ENCODE measurements around the gene KIAA1671.

The KIAA1671 gene

GRCh38 chr22:25060522-25061071, 108.1 kb downstream of the KIAA1671 start:
- CTCF ChIA-PET, result interaction anchor here (1.0 kb wide), 1 partner anchor 12 kb away, joined by 3 read pairs; no protein-coding TSS in a partner anchor
- DNase-seq (ENCODE audit: extremely low spot score), result no peak
- TF ChIP-seq CTCF (IDR thresholded peaks at IDR 0.05; ENCODE audit: control extremely low read depth, extremely low read depth, low read depth, missing control alignments), result no peak
- POLR2A ChIA-PET, result no interaction called here

GRCh38 chr22:25061134-25061533, 108.6 kb downstream of the KIAA1671 start:
- TF ChIP-seq CTCF (IDR thresholded peaks at IDR 0.05; ENCODE audit: control extremely low read depth, extremely low read depth, low read depth, missing control alignments), result no peak
- ChIA-PET POLR2A (no interaction called here), CTCF (interaction anchor here (1.0 kb wide), 1 partner anchor 12 kb away, joined by 3 read pairs; no protein-coding TSS in a partner anchor)
- DNase-seq (ENCODE audit: extremely low spot score), result no peak

GRCh38 chr22:25061605-25062376, 109.3 kb downstream of the KIAA1671 start:
- ChIA-PET CTCF (interaction anchor here (1.0 kb wide), 1 partner anchor 13 kb away, joined by 3 read pairs; no protein-coding TSS in a partner anchor), POLR2A (no interaction called here)
- DNase-seq (ENCODE audit: extremely low spot score), result no peak
- TF ChIP-seq CTCF (IDR thresholded peaks at IDR 0.05; ENCODE audit: control extremely low read depth, extremely low read depth, low read depth, missing control alignments), result no peak

GRCh38 chr22:25062386-25063085, 110.0 kb downstream of the KIAA1671 start:
- ChIA-PET CTCF (no interaction called here), POLR2A (no interaction called here)
- TF ChIP-seq CTCF (IDR thresholded peaks at IDR 0.05; ENCODE audit: control extremely low read depth, extremely low read depth, low read depth, missing control alignments), result no peak
- DNase-seq (ENCODE audit: extremely low spot score), result no peak

- POLR2A ChIA-PET, result no interaction called here
- no peak for TF ChIP-seq CTCF (IDR thresholded peaks at IDR 0.05; ENCODE audit: control extremely low read depth, extremely low read depth, low read depth, missing control alignments)
These were observed 112.5 kb downstream of the KIAA1671 start for GRCh38 chr22:25064894-25065560.

GRCh38 chr22:25066861-25067435, 114.4 kb downstream of the KIAA1671 start:
- CTCF ChIA-PET, result no interaction called here
- DNase-seq (ENCODE audit: extremely low spot score), result no peak
- POLR2A ChIA-PET, result no interaction called here
- TF ChIP-seq CTCF (IDR thresholded peaks at IDR 0.05; ENCODE audit: control extremely low read depth, extremely low read depth, low read depth, missing control alignments), result no peak

More at GRCh38 chr22:25064894-25065560, 112.5 kb downstream of the KIAA1671 start:
- DNase-seq (ENCODE audit: extremely low spot score), result no peak
- CTCF ChIA-PET, result no interaction called here

Measured in GM10248 (cell line).